Activated CD8-positive, alpha-beta memory T cell treated with anti-CD3 and anti-CD28 coated beads for 36 hours (primary cell): ENCODE data around the gene ERGIC1. TPM values are rescaled to one million over a fixed set of nuclear protein-coding genes. Genes with fewer than 3 reads are reported as not detected.

Source experiments
- CTCF ChIA-PET: fragments of 350-600 bp; sonication (Branson Sonifier 250); formaldehyde crosslinking; loops from one replicate; lab custom pipeline; 2021; ENCODE audit warnings: antibody characterized with exemption; lab: Charles Lee
- POLR2A ChIA-PET: fragments of 350-600 bp; sonication (Branson Sonifier 250); formaldehyde crosslinking; loops from one replicate; lab custom pipeline; 2021; ENCODE audit warnings: antibody characterized with exemption; lab: Charles Lee
- total RNA-seq, 2 experiments: library from RNA; stranded (reverse); gene quantifications; one replicate each; pipeline ENCODE4 v1.2.3, GENCODE V29; 2021

ERGIC1 gene
- total RNA-seq, 2 experiments from 2014 or later: 39.7 to 41.0 TPM

- POLR2A ChIA-PET: no interaction called here
- CTCF ChIA-PET: interaction anchor here (0.7 to 1.4 kb wide), 4 partner anchors 13 to 207 kb away, joined by 3 to 4 read pairs (median 3); no protein-coding TSS in a partner anchor
Measured at GRCh38 chr5:172919525-172920446, 85.7 kb downstream of the ERGIC1 start.

GRCh38 chr5:172920447-172920849 lies 86.4 kb downstream of the ERGIC1 start:
- POLR2A ChIA-PET: no interaction called here
- CTCF ChIA-PET: interaction anchor here (1.0 to 1.4 kb wide), 2 partner anchors 12 to 204 kb away, joined by 3 to 4 read pairs; no protein-coding TSS in a partner anchor

- POLR2A ChIA-PET: no interaction called here
- CTCF ChIA-PET: no interaction called here
Measured at GRCh38 chr5:172920995-172921394, 86.9 kb downstream of the ERGIC1 start.

- POLR2A ChIA-PET: no interaction called here
- CTCF ChIA-PET: no interaction called here
Measured at GRCh38 chr5:172921906-172922305, 87.9 kb downstream of the ERGIC1 start.

GRCh38 chr5:172923539-172923938 lies 89.5 kb downstream of the ERGIC1 start:
- ChIA-PET CTCF (no interaction called here), POLR2A (no interaction called here)

- ChIA-PET CTCF (interaction anchor here (4.5 kb wide), 1 partner anchor 212 kb away, joined by 25 read pairs; no protein-coding TSS in a partner anchor), POLR2A (no interaction called here)
Measured at GRCh38 chr5:172925336-172925948, 91.4 kb downstream of the ERGIC1 start.

- ChIA-PET CTCF (interaction anchor here (0.6 to 4.5 kb wide), 2 partner anchors 210 to 213 kb away, joined by 3 to 25 read pairs; no protein-coding TSS in a partner anchor), POLR2A (no interaction called here)
Measured at GRCh38 chr5:172926008-172926523, 92.0 kb downstream of the ERGIC1 start.

GRCh38 chr5:172926796-172927195 lies 92.7 kb downstream of the ERGIC1 start:
- ChIA-PET POLR2A (no interaction called here), CTCF (interaction anchor here (2.3 to 4.5 kb wide), 2 partner anchors 210 to 213 kb away, joined by 9 to 25 read pairs; no protein-coding TSS in a partner anchor)

GRCh38 chr5:172929371-172929838 lies 95.4 kb downstream of the ERGIC1 start:
- ChIA-PET POLR2A (interaction anchor here (0.6 kb wide), 1 partner anchor 216 kb away, joined by 3 read pairs; no protein-coding TSS in a partner anchor), CTCF (interaction anchor here (1.4 to 4.5 kb wide), 3 partner anchors 157 to 216 kb away, joined by 3 to 30 read pairs (median 25); no protein-coding TSS in a partner anchor)

- CTCF ChIA-PET: interaction anchor here (1.0 to 10.5 kb wide), 12 partner anchors 9 to 233 kb away, joined by 3 to 140 read pairs (median 6); no protein-coding TSS in a partner anchor
- POLR2A ChIA-PET: no interaction called here
Measured at GRCh38 chr5:172931001-172931536, 97.0 kb downstream of the ERGIC1 start.

- CTCF ChIA-PET: interaction anchor here (0.6 to 10.5 kb wide), 19 partner anchors 13 to 234 kb away, joined by 3 to 140 read pairs (median 5); partner anchors contain the start of gene DUSP1
- POLR2A ChIA-PET: interaction anchor here (0.7 kb wide), 1 partner anchor 23 kb away, joined by 7 read pairs; no protein-coding TSS in a partner anchor
Measured at GRCh38 chr5:172932313-172933017, 98.4 kb downstream of the ERGIC1 start.

GRCh38 chr5:172933238-172933637 lies 99.2 kb downstream of the ERGIC1 start:
- ChIA-PET POLR2A (no interaction called here), CTCF (interaction anchor here (0.6 to 10.5 kb wide), 12 partner anchors 13 to 228 kb away, joined by 3 to 140 read pairs (median 8); partner anchors contain the start of gene DUSP1)

- ChIA-PET POLR2A (no interaction called here), CTCF (interaction anchor here (10.5 kb wide), 1 partner anchor 223 kb away, joined by 140 read pairs; no protein-coding TSS in a partner anchor)
Measured at GRCh38 chr5:172935096-172935495, 101.0 kb downstream of the ERGIC1 start.

- CTCF ChIA-PET: interaction anchor here (1.2 to 10.5 kb wide), 2 partner anchors 220 to 224 kb away, joined by 5 to 140 read pairs; no protein-coding TSS in a partner anchor
- POLR2A ChIA-PET: no interaction called here
Measured at GRCh38 chr5:172936401-172936800, 102.3 kb downstream of the ERGIC1 start.

- POLR2A ChIA-PET: no interaction called here
- CTCF ChIA-PET: interaction anchor here (0.5 to 10.5 kb wide), 5 partner anchors 8 to 294 kb away, joined by 3 to 140 read pairs (median 6); no protein-coding TSS in a partner anchor
Measured at GRCh38 chr5:172939071-172939470, 105.0 kb downstream of the ERGIC1 start.

- ChIA-PET POLR2A (no interaction called here), CTCF (interaction anchor here (0.5 to 10.5 kb wide), 4 partner anchors 9 to 228 kb away, joined by 3 to 140 read pairs (median 9); no protein-coding TSS in a partner anchor)
Measured at GRCh38 chr5:172939611-172940267, 105.7 kb downstream of the ERGIC1 start.
